GM06990 (cell line): ENCODE results near the gene ARHGAP44.

Experiments
- DNase-seq: peaks from one replicate; pipeline ENCODE4 v3.0.0-alpha.2; 2011; ENCODE audit not compliant: insufficient read length; ENCODE audit errors: extremely low read depth
- H3K27me3 ChIP-seq: replicated peaks from 2 replicates; pipeline ENCODE4 v1.6.0; 2011; ENCODE audit warnings: low read length; ENCODE audit not compliant: control insufficient read depth, insufficient read depth
- H3K36me3 ChIP-seq: 2 replicates; pipeline ENCODE4 v1.5.1; 2011; ENCODE audit warnings: low read length; ENCODE audit not compliant: control insufficient read depth, insufficient read depth
- H3K4me3 ChIP-seq: replicated peaks from 2 replicates; pipeline ENCODE4 v1.5.1; 2011; ENCODE audit warnings: low read depth, mild to moderate bottlenecking, control low read depth, low read length
- TF ChIP-seq, protein P1 (sequence below): IDR thresholded peaks from 2 replicates; pipeline ENCODE4 v1.5.1; 2011; ENCODE audit warnings: low read length, control low read depth, mild to moderate bottlenecking, inconsistent platforms; ENCODE audit not compliant: insufficient read depth, poor library complexity, severe bottlenecking

The ARHGAP44 gene

DNA sequence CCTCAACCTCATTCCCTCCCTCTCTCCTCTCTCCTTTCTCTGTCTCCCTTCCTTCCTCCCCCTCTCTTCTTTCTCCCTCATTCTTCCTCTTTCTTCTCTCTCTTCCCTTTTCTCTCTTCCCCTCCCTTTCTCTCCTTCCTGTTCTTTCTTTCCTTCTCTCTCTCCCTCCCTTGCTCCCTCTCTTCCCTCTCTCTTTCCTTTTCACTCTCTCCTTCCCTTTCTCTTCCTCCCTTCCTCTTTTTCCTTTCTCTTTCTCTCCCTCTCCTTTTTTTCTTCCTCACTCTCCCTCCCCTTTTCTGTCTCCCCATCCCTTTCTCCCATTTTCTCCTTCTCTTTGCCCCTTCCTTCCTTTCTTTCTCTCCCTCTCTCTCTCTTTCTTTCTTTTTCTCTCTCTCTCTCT lies 236.4 kb downstream of the ARHGAP44 start:
- Histone ChIP-seq H3K36me3 (no peaks in the 10 kb centered on the region), H3K27me3 (no peaks in the 10 kb centered on the region), H3K4me3 (no peak overlapping the region)
- TF ChIP-seq, protein P1, sequence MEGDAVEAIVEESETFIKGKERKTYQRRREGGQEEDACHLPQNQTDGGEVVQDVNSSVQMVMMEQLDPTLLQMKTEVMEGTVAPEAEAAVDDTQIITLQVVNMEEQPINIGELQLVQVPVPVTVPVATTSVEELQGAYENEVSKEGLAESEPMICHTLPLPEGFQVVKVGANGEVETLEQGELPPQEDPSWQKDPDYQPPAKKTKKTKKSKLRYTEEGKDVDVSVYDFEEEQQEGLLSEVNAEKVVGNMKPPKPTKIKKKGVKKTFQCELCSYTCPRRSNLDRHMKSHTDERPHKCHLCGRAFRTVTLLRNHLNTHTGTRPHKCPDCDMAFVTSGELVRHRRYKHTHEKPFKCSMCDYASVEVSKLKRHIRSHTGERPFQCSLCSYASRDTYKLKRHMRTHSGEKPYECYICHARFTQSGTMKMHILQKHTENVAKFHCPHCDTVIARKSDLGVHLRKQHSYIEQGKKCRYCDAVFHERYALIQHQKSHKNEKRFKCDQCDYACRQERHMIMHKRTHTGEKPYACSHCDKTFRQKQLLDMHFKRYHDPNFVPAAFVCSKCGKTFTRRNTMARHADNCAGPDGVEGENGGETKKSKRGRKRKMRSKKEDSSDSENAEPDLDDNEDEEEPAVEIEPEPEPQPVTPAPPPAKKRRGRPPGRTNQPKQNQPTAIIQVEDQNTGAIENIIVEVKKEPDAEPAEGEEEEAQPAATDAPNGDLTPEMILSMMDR: no peak
- DNase-seq: no peak

DNA sequence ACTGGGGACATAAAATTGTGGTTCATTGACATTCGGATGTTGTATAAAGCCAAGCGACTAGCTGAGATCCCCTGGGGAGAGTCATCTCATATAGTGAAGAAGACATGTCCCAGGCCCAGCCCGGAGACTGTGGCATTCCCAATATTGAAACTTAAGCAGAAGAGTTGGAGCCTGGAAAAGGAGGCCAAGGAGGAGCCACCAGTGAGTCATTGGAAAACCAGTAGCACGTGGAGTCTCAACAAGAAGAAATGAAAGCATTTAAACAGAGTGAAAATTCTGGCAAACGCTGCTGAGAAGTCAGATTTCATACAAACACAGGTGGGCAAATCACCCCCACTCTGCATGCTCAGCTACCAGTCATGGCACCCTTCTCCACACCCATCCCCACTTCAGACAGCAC lies 237.9 kb downstream of the ARHGAP44 start:
- Histone ChIP-seq H3K36me3 (no peaks in the 10 kb centered on the region), H3K27me3 (no peaks in the 10 kb centered on the region), H3K4me3 (no peak overlapping the region)
- DNase-seq: no peak
- TF ChIP-seq, protein P1: no peak

DNA sequence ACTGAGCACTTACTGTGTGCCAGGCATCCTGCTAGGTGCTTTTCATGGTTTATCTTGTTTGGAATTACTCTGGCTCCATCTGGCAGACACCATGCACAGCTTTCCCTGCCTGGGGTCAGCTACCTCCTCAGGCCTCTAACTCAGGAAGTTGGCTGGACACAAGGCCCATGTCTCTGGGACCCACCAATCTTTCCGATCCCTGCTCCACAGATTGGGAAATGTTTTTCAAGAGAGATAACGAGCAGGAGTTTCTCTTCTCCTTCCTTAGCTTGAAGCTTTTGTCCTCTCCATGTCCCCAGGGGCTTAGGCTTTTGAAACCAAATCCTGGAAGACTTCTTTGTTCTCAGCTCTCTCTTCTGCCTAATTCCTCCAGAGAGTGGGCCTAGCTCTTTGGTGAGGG lies 240.0 kb downstream of the ARHGAP44 start:
- Histone ChIP-seq H3K27me3 (no peaks in the 10 kb centered on the region), H3K36me3 (no peaks in the 10 kb centered on the region), H3K4me3 (no peak overlapping the region)
- TF ChIP-seq, protein P1: no peak
- no peak for DNase-seq

DNA sequence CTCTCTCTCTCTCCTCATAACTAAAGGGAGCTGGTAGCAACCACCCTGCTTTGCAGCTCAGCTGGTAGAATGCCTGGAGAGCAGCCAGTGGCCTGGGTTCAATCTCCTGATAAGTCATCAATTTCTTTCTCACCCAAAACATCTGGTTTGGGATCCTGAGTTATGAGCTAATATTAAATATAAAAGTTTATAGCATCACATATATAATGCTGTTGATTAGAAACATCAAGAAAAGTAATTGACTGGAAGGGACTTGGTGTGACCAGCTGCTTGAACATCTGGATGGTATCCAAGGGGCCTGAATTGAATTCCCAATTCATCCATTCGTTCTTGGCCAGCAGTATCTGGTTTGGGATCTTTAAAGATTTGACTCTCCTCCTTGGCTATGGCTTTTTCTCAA lies 240.8 kb downstream of the ARHGAP44 start:
- Histone ChIP-seq H3K4me3 (no peak overlapping the region), H3K27me3 (no peaks in the 10 kb centered on the region), H3K36me3 (no peaks in the 10 kb centered on the region)
- DNase-seq: no peak
- TF ChIP-seq, protein P1: no peak

DNA sequence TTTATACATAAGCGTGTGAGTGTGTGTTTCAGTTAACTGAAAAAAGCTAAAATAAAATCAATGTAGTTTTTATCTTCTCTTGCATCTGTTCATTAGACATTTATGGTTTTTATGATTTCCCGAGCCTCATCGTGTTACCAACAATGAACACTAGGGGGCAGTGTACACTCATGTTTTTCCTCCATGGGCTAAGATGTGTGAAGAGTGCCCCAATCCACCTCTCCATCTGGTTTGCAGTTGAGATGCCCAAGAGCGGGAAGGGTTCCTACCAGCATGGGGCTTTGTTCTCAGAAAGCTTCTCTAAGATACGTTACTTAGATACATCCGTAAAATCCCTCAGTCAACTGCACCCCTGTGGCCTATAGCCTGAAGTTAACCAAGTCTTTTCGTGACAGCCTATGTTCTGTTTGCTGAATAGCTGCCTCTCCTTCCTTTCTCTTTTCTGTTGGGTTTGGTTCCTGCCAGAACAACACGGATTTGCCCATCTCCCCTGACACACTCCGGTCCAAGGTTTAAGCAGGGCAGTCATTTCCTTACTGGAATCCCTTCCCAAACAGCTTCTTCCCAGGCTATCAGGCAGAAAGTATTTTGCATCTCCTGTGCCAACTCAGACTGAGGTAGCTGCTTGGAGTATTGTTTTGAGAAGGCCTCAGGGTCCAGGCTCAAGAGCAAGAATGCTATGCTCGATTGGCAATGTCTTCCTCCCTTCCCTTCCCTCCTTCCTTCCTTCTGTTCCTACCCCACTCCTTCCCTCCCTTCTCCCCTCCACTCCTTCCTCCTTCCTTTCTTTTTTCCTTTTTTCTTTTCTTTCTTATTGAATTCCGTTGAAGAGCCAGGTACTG lies 241.4 kb downstream of the ARHGAP44 start:
- Histone ChIP-seq H3K27me3 (no peaks in the 10 kb centered on the region), H3K36me3 (no peaks in the 10 kb centered on the region), H3K4me3 (no peak overlapping the region)
- DNase-seq: no peak
- TF ChIP-seq, protein P1: peak; percentile 71
